NAMALWA (cell line): ENCODE measurements around the gene TGFB1.
A peak's percentile ranks its signal among the peaks of the same experiment; 100 is the strongest.
"Not testable (repeated sequence)": the region's sequence is repeated elsewhere in the genome, so short reads cannot be mapped to it uniquely, and the experiment has no call there.

Source experiments
- DNase-seq: peaks from one replicate; pipeline ENCODE4 v3.0.0-alpha.2; 2015; ENCODE audit warnings: low spot score

Gene TGFB1

DNA sequence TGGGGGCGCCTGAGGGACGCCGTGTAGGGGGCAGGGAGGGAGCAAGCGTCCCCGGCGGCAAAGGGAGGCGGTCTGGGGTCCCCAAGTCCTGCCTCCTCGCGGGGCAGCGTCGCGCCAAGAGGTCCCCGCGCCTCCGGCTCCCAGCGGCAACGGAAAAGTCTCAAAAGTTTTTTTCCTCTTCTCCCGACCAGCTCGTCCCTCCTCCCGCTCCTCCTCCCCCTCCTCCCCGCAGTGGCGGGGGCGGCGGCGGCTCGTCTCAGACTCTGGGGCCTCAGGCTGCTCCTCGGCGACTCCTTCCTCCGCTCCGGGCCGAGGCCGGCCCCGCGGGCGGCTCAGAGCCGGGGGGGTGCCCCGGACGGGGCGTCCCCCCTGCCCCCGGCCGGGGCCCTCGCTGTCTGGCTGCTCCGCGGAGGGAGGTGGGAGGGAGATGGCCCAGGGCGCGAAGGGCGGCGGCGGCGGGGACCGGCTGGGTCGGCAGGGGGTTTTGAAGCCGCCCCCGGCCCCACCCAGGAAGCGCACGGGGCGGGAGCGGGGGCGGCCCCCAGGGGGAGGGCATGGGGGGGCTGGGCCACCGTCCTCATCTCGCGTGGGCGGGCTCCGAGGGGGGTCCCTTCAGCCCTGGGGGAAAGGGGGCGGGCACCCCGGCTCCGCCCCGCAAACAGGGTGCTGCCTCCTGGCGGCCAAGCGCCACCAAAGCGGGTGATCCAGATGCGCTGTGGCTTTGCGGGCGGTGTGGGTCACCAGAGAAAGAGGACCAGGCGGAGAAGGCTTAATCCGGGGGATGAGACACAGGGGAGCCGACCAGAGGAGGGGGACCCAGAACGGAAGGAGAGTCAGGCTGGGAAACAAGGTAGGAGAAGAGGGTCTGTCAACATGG, at the start of gene TGFB1:
TGFB1 (minus strand) TSS at position 457 of the 877 bp plus-strand sequence. CDS start 878 bp downstream, outside the sequence.
- DNase-seq: peak; percentile 93

DNA sequence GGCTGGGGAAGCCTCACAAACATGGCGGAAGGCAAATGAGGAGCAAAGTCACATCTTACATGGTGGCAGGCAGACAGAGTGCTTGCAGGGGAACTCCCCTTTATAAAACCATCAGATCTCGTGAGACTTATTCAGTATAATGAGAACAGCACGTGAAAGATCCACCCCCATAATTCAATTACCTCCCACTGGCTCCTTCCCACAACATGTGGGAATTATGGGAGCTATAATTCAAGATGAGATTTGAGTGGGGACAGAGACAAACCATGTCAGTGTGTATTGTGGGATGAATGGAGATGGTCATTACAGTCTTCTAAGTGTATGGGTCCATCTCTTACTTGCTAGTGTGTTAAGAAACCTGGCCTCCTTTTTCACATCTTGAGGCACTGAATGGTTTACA, 48.3 kb upstream of the TGFB1 start:
- no peak for DNase-seq

DNA sequence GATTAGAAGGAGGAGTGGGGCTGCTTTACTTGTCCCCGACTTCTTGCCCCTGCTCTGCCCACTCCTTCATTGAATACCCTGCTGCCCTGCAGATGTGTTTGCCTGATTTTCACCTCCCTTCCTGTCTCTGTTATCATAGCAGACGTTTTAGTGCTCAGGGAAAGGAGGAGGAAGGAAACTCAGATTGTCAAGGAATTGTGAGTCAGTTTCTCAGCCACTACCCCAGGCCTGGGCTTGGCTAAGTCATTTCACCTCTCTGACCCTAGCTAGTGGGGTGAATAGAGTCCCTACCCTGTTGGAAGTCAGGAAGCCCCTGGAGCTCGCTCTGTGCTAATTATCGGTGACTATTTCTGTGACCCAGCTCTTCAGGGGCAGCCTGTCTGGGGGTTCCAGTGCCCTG, 47.8 kb upstream of the TGFB1 start:
- DNase-seq: no peak

DNA sequence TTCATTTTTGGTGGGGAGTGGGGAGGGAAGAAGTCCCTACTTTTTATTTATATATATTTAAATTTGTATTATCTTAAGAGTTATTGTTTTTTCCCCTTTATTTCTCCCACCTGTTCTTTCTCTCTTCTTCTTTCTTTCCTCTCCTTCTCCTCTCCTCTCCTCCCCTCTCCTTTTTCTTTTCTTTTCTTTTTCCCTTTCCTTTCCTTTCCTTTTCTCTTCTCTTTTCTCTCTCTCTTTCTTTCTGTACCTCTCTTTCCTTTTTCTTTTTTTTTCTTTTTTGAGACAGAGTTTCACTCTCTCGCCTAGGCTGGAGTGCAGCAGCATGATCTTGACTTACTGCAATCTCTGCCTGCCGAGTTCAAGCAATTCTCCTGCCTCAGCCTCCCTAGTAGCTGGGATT, 45.8 kb upstream of the TGFB1 start:
- DNase-seq: no peak

DNA sequence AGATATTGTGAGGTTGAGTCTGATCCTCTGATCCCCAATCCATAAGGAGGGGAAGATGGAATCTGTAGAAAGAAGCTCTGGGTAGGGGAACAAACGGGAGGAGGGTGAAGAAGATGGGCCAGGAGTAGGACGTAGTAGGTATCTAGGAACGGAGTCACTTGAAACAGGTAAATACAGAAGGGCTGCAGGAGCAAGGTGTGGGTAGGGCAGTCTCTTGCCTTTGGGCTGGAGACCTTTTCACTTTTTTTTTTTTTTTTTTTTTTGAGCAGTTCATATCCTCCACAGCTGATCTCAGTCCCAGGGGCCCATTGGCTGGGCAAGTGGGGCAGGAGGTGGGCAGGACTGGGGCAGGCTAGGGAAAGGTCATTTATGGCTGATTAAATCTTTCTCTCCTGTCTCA, 45.4 kb upstream of the TGFB1 start:
- DNase-seq: peak; percentile 24

DNA sequence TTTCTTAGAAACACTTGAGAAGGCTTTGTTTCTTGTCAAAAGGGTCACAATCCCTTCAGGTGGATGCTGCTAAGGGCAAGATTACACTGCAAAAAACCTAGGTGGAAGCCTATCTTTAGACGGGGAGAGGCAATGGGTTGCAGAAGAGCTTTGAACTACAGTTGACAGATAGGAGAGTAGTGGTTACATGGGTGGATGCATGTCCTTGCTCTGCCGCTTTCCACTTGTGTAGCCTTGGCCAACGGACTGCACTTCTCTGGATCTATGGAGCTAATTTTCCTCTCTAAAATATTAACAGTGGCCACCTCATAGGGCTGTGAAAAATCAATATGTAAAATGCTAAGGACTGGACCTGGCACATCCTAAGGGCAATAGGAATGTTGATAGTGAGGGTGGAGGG, 44.9 kb upstream of the TGFB1 start:
- peak; percentile 56 for DNase-seq

DNA sequence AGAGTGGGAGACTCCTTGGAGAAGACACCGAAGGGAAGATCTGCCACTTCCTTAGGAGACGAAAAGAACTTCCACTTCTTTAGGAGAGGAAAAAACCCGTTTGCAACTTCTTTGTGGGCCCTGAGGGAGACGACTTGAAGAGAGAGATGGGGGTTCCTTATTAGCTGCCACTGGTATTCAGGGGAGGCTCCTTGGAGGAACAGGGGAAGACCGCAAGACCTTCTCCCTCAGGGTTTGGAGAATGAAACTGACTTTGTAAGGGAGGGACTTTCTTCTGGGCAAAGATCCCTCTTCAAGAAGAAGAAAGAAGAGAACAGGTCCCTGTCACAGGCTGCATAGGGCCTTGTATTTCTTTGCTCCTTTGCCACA, 44.3 kb upstream of the TGFB1 start:
- no peak for DNase-seq

DNA sequence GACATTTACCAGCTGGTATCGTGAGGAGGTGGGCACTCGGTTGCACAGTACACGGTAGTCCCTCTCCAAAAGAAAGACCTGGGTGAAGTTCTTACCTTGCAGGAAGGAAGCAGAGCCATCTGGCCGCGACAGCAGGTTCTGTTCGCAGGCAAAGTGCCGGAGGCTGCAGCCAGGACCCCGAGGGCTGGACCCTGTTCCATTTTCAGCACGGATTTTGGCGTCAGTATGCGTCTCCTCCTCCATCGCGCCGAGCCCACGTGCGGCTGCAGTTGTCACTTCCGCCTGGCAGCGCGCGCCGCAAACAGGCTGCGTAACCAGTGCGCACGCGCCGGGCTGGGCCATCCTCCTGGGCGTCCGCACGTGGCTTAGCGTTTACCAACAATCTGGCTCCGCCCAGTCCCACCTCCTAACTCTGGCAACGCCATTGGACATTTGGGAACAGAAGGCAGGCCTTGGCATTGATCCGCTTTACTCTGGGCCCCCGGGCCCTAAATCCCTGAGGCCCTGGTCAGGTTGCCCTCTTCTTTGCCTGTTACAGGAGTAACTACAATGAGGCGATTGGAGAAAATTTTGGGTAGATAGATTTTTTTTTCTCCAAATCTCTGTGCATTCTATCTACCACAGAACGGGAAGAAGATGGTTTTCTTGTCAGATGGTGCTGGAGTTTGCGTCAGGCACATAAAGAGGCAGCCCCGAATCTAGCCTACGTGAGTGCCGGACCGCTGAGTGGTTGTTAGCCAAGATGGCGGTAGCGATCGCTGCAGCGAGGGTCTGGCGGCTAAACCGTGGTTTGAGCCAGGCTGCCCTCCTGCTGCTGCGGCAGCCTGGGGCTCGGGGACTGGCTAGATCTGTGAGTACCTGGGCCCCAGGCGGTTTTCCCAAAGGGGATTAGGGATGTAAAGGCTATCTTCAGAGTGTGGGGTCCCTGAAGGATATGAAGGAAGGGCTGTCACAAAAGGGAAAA, 43.6 kb upstream of the TGFB1 start, which contains the start of the genes BCKDHA and EXOSC5:
BCKDHA (plus strand) TSS at position 733 of the 964 bp plus-strand sequence; CDS start at position 743, 10 bp downstream.
EXOSC5 (minus strand) TSS at position 274 of the 964 bp plus-strand sequence; CDS start at position 243, 31 bp downstream.
- peak; percentile 100 for DNase-seq

DNA sequence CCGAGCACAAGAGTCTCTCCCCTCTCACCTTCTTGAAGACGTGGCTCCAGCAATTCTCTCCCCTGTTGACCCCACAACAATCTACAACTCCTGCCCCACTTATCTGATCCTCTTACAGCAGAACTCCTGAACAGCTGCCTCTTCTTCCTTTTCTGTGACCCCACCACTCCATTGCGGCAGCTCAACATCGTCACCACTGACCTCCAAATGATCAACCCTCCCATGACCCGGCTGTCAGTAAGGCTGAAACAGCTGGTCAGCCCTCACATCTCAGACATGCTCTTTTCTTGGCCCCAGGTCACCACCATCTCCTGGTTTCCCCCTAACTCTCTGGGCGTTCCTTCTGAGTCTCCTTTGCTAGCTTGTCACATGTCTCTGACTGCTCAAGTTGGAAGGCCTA, 41.6 kb upstream of the TGFB1 start:
- no peak for DNase-seq

DNA sequence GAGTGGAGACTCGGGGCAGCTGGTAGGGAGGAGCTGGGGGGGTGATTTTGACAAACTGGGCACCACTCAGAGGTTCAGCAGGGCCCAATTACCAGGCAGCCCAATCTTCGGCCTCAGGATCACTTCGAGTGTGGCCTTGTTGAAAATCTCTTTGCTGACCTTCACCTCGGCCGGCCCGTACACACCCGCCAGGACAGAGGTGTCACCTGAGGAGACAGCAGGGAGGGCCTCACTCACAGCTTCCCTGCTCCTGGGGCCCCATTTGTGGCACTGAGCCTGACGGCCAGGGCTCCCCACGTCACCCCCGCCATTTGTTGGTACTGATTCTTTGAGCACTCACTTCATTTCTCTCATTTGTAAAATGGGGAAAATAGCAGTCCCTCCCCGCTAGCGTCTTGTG, 39.1 kb upstream of the TGFB1 start:
- DNase-seq: no peak

DNA sequence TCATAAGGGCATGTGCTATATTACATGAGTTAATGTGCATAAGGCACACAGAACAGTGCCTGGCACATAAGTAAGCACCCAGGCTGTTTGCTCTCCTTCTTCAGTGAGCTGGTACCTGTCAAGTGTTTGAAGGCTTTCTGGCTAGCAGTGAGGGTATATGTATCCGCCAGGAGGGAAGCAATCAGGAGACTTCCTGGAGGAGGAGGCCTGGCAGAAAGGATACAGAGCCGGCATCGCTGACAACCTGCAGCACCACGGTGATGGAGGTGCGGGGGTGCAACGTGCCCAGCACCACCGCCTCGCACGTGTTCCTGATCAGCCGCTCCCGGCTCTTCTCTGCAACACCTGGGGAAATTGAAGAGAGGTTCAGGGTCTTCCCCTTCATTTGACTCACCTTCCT, 37.9 kb upstream of the TGFB1 start:
- DNase-seq: no peak

DNA sequence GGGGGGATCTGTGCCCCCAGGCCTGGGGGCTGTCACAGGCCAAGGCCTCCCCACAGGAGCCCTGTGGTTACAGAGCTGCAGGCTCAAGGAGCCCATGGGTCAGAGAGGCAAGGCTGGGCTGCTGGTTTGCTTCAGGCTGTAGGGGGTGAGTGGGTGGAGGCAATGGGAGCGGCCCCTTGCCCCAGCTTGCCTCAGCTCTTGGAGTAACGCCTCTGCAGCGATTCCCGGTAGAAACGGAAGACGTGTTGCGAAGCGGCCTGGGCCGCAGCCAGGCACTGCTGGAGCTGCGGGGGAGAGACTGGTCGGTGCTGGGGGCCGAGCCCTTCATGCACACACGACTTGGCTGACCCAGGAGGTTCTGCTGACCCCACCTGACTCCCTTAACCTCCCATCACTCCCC, 32.7 kb upstream of the TGFB1 start:
- no peak for DNase-seq

DNA sequence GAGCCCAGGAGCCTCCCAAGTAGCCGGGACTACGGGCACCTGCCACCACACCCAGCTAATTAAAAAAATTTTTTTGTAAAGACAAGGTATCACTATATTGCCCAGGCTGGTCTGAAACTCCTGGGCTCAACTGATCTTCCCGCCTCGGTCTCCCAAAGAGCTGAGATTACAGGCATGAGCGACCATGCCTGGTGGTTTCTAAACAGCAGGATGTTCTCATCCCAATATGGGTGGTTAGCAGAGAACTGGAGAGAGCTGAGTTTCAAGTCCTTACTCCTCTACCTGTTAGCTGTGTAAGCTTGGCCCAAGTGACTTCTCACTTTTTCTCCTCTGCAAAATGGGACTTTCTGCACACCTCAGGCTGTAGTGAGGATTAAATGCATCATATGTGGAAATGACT, 30.6 kb upstream of the TGFB1 start:
- no peak for DNase-seq

DNA sequence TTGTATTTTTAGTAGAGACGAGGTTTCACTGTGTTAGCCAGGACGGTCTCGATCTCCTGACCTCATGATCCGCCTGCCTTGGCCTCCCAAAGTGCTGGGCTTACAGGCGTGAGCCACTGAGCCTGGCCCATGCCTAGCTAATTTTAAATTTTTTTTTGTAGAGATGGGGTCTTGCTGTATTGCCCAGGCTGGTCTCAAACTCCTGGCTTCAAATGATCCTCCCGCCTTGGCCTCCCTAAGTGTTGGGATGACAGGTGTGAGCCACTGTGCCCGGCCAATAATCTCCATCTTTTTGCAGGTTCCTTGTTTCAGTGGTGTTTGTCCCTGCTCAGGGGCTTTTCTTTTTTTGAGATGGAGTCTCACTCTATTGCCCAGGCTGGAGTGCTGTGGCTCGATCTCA, 27.8 kb upstream of the TGFB1 start:
- DNase-seq: not testable (repeated sequence)

DNA sequence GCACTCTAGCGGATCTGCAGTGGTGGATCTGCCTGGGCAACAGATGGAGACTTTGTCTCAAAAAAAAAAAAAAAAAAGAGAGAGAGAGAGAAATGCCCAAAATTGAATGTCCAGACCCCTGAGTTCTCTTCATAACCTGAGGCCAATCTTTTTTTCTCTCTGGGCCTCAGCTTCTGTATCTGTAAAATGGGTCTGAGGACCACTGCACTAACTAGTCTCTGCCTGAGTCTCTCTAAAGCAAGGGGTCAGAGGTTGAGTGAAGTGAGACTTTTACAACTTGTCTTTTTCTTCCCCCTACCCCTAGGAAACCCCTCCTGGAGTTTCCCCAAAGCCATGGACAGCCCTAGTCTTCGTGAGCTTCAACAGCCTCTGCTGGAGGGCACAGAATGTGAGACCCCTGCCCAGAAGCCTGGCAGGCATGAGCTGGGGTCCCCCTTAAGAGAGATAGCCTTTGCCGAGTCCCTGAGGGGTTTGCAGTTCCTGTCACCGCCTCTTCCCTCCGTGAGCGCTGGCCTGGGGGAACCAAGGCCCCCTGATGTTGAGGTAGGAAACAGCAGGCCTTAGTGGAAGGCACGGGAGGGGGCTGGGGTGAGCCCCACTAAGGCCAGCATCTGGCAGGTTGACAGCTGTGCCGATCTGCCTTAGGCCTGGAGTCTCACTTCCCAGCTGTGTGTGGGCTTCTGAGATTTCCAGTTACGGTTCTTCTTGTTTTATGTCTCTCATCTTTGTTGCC, 24.4 kb upstream of the TGFB1 start:
- DNase-seq: peak; percentile 93

DNA sequence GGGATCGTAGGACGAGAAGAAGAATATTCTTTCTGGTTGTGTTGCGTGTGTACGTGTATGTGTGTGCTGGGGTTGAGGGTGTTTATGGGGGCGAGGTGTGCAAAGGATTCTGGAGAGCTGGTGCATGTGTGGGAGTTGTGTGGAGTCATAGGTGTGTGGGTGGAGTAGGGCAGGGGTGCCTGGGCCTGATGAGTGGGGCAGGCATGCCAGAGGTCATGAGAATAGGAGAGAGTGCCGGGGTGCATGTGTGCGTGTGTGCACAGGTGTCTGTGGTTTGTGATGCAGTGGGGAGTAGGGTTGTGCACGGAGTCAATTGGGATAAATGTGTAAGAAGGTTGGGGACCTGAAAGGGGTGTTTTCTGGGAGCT, 23.3 kb upstream of the TGFB1 start:
- DNase-seq: no peak

DNA sequence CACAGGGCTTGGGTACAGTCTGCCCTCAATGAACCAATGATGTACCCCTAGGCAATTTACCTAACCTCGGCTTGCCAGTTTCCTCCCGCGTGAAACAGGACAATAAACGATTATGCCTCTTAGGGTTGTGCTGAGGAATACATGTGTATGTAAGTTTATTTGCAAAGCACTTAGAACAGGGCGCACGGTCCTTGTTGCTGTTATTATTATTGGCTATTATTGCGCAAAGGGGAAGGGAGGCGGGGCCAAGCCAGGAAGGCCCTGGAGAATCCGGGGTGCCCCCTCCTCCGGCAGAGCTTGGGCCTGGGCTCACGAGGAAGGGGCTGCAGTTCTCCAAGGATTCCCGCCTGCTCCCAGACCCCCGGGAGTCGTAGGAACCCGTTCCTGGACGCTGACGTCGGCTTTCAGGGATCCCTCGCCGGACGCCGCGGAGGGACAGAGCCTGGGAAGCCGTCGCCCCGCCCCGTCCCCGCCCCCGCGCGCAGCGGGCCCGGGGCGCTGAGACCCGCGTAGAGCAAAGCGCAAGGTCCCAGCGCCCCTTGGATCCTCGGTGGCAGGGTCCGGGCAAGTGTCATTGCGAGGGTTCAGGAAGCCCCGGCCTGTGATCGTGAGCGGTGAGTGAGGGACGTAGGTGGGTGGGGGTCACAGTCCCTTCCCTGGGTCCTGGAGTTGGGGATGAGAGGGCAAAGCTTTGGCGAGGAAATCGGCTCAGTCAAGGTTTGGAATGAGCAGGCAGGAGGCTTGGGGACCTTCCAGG, 22.7 kb upstream of the TGFB1 start, which contains the start of gene TMEM91:
TMEM91 (plus strand) TSS at position 293 of the 757 bp plus-strand sequence. CDS start 1,777 bp downstream, outside the sequence.
- no peak for DNase-seq

DNA sequence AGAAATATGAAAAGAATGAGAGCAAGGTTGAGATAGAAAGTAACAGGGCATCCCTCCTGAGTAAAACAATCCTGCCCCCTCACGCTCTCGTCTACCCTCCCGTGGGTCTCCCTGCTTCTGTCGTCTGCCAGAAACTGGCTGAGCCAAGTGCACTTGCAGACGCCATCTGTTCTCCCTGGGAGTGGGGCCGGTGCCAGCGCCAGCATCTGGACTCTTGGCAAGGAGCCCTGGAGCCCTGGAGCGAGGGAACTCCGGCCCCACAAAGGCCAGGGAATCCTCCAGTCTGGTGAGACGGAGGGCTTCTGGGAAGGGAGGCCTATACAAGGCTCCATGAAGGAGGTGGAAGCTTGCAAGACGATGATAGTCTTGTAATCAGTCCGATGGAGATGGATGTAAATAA, 20.3 kb upstream of the TGFB1 start:
- no peak for DNase-seq

DNA sequence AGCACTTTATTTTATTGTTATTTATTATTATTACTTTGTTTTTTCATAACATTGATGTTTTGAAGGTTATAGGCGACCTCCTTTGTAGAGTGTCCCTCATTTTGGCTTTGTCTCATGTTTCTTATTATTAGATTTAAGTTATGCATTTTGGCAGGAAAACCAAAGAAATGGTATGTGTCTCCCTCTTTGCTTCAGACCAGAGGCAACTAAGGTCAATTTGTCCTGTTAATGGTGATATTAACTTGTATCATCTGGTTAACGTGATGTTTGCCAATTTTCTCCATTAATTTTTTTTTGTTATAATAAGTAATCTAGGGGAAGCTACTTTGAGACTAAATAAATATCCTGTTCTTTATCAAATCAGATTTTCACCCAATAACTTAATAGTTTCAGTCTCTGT, 18.8 kb upstream of the TGFB1 start:
- no peak for DNase-seq

DNA sequence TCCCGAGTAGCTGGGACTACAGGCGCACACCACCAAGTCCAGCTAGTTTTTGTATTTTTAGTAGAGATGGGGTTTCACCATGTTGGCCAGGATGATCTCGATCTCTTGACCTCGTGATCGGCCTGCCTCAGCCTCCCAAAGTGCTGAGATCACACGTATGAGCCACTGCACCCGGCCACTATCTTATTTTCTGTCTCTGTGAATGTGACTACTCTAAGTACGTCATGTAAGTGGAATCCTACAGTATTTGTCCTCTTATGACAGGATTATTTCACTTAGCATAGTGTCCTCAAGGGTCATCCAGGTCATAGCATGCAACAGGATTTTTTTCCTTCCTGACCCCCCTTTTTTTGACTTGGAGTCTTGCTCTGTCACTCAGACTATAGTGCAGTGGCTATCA, 17.8 kb upstream of the TGFB1 start:
- DNase-seq: no peak

DNA sequence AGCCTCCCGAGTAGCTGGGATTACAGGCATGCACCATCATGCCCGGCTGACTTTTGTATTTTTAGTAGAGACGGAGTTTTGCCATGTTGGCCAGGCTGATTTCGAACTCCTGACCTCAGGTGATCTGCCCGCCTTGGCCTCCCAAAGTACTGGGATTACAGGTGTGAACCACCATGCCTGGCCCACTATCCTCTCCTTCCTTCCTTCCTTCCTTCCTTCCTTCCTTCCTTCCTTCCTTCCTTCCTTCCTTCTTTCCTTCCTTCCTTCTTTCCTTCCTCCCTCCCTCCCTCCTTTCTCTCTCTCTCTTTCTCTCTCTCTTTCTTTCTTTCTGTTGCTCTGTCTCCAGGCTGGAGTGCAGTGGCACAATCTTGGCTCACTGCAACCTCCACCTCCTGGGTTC, 17.4 kb upstream of the TGFB1 start:
- DNase-seq: not testable (repeated sequence)
